HL-60/S4 (cell line): ENCODE data around the gene KLHL21.
"Not testable (repeated sequence)": the region's sequence is repeated elsewhere in the genome, so short reads cannot be mapped to it uniquely, and the experiment has no call there.

Experiments
- in situ Hi-C: fragments of 300-500 bp; cut with MboI; formaldehyde crosslinking; loops from 2 replicates; pipeline ENCODE4 v1.14.3; 2022; ENCODE audit warnings: low sequenced_read_pairs

Gene KLHL21

GRCh38 chr1:6560267-6560666 is 42.4 kb downstream of the KLHL21 start:
- in situ Hi-C loops = no loop called here

- in situ Hi-C loops = not testable (repeated sequence)
Observed at GRCh38 chr1:6559161-6559560, 43.5 kb downstream of the KLHL21 start.

GRCh38 chr1:6557597-6557996 is 45.1 kb downstream of the KLHL21 start:
- in situ Hi-C loops = no loop called here

GRCh38 chr1:6554907-6555778 is 47.5 kb downstream of the KLHL21 start, which contains the start of gene TAS1R1:
TAS1R1 (plus strand) TSS chr1:6555307; CDS start chr1:6555374, 67 bp downstream.
- in situ Hi-C loops = no loop called here

- in situ Hi-C loops = no loop called here
Observed at GRCh38 chr1:6554031-6554906, 48.4 kb downstream of the KLHL21 start, which contains the start of gene NOL9. NOL9 (minus strand) TSS chr1:6554513; CDS start chr1:6554502, 11 bp downstream.

- in situ Hi-C loops = no loop called here
Observed at GRCh38 chr1:6547301-6547700, 55.4 kb downstream of the KLHL21 start.

GRCh38 chr1:6546326-6546725 is 56.3 kb downstream of the KLHL21 start:
- in situ Hi-C loops = no loop called here

GRCh38 chr1:6545276-6546112 is 57.2 kb downstream of the KLHL21 start:
- in situ Hi-C loops = no loop called here

GRCh38 chr1:6544831-6545230 is 57.8 kb downstream of the KLHL21 start:
- in situ Hi-C loops = no loop called here
